ENCODE measurements around the gene PHF5A.
"Not testable (repeated sequence)": the region's sequence is repeated elsewhere in the genome, so short reads cannot be mapped to it uniquely, and the experiment has no call there.

Gene PHF5A

DNA sequence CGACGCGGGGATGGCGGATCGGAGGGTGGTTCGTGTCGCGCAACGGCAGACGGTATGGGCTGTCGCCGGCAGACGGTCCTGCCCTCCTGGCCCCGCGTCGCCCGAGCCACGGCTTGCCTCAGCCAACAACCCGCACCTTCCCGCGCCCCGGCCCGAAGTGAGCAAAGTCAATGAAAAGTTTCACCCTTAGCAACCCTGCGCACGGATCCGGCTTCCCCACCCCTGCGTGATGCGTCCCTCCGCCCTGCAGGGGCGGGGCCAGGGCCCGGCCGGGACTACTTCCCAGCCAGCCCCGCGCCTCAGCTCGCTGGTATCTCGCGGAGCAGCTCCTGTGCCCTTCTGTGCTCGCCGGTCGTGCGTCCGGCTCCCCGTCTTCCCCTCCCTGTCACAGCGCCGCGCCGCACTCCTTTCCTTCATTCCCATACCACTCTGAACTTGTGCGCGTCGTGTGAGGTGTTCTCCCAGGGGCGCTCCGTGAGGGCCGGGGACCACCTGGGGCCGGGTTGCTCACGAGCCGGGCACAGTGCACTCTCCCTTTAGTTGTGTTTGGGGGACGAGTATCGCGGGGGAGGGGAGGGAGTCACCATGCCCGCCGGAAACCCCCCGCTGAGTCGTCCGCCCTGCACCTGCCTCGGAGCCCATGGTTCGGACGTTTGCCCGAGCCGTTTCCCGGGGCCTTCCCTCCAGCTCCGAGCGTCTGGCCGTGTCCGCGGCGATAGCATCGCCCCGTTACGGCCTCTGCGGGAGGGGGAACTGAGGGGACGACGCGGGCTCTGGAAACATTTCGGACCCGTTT lies 21.7 kb downstream of the PHF5A start, which contains the start of gene TOB2:
TSS of gene TOB2 (minus strand) at position 163 of the 796 bp plus-strand sequence. CDS start 9,456 bp downstream, outside the sequence.
- DNase-seq: peak; percentile 98

DNA sequence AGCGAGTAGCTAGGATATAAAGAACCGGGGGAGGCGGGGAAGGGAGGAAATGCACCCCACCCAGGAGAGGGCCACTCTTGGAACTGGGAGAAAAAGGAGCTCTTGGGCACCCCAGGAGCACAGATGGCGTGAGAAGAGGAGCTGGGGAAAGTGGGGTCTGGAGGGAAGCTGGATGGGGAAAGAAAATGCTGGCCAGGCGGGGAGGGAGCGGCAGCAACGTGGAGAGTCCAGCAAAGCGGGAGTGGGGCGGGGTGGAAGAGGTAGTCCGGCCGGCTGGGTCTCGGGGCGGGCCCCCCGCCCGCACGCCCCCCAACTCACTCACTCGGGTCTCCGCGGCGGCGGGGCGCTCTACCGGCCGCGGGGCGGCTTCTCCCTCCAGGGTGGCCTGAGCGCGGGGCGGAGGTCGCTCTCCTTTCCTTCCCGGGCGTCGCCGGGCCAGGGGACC lies 22.4 kb downstream of the PHF5A start:
- no peak for DNase-seq

DNA sequence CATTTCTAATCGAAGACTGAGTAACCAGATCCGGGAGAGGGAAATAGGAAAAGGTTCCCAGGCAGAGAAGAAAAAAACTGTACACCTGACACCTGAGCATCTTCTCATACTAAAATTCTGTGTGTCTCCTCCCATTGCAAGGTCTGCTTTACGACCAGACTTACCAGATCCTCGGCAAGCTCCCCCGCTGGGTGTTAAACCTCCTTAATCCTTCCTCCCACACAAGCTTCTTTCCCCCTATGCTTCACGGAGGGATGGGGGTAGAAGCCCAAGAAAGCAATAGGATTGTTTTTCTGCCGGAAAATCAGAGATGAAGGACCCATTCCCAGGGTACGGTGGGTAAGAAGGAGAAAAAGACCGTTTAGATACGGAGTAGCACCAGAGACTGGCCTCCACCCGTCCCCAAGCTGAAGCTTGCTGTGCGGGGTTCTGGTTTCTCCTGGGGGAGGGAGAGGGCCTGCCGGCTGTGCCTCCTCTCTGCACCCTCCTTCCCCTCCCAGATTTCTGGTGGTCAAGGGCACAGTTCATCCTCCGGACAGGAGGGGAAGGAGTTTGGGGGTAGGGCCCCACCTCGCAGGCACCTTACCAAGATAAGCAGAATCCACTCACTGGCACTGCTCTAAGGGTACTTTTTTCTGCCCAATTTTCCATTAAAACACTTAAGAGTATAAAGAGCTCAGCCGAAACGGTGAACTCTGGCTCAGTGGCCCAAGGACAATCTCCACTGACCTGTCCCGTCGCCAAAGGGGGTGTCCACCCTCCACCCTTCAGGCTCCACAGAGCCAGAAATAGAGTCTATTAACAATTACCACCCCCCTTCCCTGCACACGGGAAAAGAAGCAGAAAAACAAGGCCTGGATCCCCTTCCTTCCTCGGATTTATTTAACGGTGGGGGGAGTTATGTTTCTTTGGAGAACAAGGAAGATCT lies 23.1 kb downstream of the PHF5A start:
- peak; percentile 38 for DNase-seq

DNA sequence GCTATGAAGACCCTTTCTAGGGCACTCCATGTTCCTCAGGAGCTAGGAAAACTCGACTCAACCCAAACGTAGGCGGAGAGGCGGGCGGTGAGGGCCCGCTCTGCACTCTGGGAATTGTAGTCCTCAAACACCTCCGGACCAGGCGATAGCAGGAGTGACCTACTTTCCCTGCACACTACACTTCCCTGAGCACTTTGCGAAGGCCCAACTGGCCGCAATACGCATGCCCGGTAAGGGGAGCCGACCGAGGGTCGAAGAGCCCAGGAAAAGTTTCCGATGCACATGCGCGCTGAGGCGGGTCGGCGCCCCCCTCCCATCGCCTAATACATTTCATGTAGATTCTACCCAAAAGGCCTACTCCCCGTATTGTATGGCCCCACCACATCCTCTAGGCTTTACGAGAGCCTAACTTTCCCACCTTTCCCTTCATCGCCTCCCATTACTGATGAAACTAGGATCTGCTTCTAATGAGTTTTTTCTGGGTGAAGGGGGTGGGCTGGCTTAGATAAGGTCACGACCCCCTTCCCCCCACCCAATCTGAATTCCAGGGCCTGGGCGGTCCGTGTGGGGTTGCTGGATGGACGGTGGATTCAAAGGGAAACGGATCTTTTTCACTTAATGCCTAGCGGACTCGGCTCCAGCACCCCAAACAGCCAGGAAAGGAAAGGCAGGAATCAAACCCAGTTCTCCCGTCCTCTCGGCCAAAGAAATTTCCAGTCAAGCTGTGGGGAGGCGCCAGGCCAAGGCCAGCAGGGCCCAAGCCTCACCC lies 23.9 kb downstream of the PHF5A start:
- peak; percentile 90 for DNase-seq

DNA sequence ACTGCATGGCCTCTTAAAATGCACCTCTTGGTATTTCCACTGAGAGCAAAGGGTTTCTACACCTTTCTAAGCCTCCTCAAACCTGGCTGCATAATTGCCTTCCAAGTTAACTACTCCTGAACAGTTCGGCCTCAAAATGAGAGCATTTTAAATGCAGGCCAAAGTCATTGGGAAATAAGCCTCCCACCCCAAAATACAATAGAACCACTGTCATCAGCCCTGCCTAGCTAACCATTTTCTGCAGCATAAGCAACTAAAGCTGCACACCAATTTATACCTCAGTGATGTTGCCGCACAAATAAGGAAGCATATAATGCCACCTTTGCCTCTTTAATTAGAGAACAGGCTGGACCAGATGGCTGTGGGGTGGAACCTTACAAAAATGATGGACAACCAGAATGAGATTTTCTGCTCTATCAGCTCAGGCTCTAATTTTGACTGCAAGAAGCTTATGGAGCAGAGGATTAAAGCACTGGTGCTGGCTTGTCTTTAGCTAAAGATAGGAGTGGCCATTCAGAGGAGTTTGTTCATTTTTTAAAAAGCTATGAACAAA lies 26.2 kb downstream of the PHF5A start:
- DNase-seq: peak; percentile 62

DNA sequence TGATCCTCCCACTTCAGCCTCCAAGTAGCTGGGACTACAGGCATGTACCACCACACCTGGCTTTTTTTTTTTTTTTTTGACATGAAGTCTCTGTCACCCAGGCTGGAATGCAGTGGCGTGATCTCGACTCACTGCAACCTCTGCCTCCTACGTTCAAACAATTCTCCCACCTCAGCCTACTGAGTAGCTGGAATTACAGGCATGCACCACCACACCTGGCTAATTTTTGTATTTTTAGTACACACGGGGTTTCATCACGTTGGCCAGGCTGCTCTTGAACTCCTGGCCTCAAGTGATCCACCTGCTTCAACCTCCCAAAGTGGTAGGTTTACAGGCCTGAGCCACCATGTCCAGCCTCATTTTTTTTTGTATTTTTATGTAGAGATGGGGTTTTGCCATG lies 28.0 kb downstream of the PHF5A start:
- DNase-seq: not testable (repeated sequence)

DNA sequence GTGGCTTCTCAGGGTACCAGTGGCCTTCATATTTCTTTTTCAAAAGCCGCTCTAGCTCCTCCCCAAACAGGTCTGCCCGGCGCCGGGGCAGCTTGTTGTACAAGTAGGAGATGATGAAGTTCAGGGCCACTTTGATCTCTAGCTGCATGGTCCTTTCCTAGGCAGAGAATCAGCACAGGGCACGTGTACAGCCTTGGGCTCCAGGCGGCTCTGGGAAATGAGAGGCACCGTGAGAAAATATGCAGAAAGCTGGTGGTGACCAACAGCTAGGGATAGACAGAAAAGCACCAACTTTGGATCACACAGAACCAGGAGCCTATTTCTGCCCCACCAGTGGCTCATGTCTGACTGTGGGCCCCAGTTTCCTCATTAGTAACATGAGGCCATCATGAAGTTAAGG lies 31.3 kb downstream of the PHF5A start:
- no peak for DNase-seq

DNA sequence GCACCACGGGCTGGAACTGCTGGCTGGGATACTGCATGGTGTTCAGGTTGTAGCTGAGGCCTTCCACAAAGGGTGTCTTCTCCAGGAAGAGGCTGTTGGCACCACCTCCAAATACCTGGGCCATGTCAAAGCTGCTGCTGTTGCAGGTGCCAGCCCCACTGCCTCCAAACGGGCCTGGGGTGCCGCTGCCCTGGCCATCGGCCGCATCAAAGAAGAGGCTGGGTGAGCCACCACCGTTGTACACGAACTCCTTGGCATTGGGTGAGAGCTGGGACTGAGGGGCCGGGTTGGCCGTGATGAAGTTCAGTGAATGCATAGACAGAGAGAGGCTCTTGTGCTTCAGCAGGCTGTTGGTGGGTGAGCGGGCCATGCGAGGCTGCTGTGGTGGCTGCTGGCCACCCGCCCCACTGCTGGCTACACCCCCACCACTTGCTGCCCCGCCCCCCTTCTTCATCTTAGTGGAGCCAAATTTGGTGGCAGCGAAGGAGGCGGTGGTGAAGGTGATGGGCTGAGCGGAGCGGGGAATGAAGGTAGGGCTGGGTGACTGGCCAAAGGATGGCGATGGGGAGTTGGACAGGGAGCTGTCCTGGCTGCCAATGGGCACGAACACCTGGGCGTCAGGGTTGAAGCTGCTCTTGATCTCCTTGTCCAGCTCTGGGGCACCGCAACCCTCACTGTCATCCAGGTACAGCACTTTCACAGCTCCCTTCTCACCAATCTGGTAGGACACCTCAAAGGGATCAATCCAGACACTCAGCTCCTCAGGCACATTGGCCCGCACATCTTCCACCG lies 32.0 kb downstream of the PHF5A start:
- DNase-seq: no peak

DNA sequence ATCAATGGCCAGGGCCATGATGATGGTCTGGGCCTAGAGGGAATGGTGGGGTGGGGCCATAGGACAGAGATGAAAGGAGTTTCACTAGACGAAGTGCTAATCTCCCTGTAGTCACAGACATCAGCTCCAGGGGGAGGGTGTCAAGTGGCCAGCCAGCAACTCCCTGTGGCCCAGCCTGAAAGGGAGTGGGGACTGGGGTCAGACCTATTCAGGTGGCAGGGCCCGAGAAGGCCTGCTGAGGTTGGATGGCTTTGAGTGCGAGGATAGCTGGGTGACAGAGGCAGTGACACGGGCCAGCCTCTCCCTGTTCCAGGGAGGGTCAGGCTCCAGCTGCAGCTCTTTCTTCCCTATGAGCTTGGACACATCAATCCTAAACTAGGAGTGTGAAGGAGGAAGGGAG lies 32.9 kb downstream of the PHF5A start:
- DNase-seq: no peak

DNA sequence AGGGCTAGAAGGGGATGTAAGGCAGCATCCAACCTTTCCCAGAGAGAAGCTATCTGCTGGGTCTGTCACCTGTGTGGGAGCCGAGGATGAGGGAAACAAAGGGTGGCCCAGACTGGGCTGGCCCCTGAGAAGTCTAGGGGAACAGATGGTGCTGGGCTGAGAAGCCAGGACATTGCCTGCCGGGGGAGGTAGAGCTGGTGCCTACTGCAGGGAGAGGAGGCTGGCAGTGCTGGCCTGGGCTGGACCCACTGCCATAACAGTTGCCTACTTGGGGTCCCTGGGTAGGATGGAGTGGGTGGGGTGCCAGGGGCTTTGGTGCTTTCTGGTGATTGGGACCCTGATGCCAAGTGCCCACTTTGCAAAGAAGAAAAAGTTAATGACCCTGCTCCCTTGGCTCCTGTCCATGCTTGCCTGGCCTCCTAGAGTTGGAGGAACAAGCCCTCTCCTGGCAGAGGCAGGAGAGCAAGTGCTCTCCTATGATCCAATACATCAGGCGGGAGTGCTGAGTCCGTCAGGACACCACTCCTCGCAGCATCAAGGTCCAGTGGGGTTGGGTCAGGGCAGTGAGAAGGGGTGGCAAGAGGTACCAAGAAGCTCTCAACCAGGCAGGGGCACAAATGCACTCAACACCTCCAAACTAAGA lies 34.0 kb downstream of the PHF5A start:
- DNase-seq: peak; percentile 26

DNA sequence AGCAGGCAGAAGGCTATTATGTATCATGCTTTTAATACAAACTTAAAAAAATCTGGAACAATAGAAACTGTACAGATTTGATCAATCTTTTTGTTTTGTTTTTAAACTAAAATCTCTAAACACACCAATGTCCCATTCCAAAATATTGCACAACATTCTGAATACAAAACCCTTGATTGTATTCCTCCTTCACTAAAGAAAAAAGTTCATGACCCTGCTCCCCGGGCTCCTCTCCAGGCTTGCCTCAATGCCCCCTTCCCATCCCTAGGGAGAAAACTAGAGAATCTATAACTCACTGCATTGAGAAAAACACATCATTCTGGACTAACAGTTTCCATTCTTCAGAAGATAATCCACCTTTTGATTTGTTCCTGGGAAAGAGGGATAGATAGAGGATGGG lies 35.0 kb downstream of the PHF5A start:
- DNase-seq: not testable (repeated sequence)

DNA sequence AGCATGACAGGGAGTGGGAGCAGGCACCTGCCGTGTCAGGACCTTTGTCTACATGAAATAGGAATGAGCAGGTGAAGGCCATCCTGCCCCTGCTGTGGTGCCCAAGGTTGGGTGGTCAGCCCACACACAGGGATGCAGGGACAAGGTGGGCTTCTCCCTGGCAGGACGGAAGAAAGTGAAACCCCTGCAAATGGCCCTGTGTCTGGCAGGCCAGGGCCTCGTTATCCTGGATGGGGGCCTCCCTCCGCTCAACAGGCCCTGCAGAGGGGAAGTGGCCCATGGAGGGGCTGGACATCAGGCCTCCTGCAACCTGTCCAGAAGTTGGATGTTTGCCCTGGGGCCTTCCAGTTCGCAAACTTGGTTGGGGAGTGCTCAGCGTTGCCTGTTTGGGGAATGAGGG lies 36.8 kb downstream of the PHF5A start:
- no peak for DNase-seq

DNA sequence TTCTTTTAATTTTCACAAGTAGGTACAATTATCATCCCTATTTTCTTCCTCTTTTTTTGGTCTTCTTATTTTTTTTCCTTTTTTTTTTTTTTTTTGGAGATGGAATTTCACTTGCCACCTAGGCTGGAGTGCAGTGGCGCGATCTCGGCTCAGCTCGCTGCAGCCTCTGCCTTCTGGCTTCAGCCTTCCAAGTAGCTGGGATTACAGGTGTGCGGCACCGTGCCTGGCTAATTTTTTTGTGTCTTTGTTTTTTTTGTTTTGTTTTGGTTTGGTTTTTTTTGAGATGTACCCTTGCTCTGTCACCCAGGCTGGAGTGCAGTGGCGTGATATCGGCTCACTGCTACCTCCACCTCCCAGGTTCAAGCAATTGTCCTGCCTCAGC lies 38.5 kb downstream of the PHF5A start:
- no peak for DNase-seq

DNA sequence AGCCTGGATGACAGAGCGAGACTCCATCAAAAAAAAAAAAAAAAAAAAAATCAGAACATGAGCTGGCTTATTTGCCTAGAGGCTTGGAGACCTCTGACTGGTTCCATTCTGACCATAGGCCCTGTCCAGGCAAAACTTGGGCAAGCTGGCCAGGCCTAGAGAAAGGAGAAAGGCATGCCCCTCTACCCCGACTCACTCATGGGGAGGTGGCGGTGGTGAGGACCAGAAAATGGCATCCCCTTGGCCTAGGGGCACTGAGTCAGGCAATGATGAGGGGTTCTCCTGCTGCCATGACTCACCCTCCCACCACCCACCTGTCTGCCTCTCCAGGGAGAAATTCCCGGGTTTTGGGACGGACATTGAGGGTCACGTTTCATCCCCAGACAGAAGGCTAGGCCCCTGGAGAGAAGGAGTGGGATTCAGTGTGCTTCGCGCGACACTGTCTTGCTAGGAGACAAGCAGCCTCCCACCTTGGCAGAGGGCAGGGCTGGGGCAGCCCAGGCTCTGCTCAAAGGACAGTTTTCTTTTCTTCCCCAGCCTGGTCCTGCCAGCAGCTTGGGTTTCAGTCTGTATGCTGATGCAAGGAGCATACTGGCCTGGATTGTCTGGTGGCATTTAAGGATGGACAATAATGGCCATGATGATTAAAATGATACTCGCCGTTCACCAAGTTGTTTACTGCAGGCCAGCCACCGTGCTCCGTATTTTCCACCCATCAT lies 39.1 kb downstream of the PHF5A start:
- DNase-seq: peak; percentile 41

DNA sequence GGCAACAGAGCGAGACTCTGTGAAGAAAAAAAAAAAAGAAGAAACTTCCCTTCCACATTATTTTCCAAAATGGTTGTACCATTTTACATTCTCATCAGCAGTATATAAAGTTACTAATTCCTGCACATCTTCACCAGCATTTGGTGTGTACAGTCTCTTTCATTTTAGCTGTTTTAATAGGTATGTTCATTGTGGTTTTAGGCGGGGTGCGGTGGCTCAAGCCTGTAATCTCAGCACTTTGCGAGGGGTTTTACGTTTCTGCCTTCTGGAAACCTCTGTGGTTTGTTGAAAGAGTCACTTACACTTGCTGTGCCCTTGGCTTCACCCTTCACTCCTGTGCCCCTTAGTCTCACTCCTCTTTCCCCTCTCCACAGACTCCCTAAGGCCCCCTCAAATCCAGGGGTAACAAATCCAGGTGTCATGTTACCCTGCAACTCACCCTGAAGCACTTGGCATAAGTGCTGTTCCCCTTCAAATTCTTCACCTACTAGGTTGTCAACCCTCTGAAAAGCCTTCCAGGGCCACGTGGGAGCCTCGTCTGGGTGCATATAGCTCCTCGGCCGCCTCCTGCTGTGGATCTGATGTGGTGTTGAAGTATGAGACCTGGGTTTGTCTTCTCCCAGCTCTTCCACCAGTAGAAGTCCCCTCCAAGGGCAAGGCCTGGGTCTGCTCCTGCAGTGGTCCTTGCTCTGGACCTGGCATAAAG lies 42.7 kb downstream of the PHF5A start:
- no peak for DNase-seq

DNA sequence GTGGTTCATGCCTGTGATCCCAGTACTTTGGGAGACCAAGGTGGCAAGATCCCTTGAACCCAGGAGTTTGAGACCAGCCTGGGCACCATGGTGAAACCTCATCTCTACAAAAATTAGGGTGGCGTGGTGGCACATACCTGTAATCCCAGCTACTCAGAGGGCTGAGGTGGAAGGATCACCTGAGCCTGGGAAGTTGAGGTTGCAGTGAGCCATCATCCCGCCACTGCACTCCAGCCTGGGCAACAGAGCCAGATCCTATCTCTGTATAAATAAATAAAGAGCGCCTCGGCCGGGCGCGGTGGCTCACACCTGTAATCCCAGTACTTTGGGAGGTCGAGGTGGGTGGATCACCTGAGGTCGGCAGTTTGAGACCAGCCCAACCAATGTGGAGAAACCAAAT lies 49.8 kb downstream of the PHF5A start:
- no peak for DNase-seq

DNA sequence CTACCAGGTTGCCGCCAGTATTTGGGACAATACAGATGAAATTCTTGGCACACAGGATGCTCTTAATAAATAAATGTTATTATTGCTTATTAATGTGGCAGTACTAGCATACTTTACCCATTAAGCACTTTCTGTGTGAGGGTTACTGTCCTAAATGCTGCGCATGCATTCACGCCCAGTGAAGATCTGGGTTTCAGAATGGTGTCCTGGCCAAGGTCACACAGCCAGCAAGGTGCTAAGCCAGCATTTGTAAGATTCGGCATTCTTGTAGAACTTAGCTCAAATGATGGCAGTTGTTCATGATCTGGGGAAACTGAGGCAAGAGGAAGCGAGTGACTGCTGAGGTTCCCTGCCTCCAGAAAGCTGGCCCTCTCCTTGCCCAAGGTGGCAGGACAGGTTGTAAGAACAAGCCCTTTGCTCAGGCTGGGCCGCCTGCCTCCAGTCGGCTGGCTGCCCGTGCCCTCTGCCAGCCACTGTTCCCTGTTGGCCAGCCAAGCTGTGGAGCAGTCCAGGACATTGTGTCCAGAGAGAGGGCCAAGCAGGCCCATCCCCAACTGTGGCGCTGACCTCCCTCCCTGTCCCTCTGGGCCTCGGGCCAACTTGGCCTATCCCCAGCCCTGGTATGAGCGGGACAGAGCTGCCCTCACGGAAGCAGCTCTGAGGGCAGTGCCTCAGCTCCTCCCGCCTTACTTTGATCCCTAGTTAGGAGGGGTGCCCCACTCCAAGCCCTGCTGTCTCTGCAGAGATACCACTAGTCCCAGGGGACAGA lies 50.7 kb downstream of the PHF5A start:
- peak; percentile 99 for DNase-seq

DNA sequence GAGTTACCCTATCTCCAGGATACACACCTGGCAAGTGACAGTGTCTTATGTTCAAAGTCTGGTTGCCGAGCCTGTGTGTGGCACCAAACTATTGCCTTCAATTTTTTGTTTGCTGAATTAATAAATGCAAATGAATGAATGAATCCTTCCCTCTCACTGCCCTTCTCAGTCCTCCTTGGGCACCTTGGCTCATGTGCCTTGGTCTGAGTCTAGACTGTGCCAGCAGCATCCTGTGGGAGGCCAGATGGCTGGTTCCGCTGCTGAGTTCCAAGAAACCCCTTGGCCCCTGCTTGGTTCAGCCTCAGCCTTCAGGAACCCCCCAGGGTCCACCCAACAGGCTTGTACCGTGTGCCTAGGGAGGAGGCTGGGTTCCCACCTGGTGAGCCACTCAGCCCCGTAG lies 52.9 kb downstream of the PHF5A start:
- no peak for DNase-seq
